Cerebellar cortex (tissue), 1 donor: ENCODE data around the gene PGPEP1.
"Not testable (repeated sequence)": the region's sequence is repeated elsewhere in the genome, so short reads cannot be mapped to it uniquely, and the experiment has no call there.

Experiments
- DNase-seq: peaks from one replicate; pipeline ENCODE4 v3.0.0-alpha.2; 2015; ENCODE audit warnings: low spot score

PGPEP1 gene

GRCh38 chr19:18391509-18392075 lies 51.2 kb downstream of the PGPEP1 start:
- no peak for DNase-seq

GRCh38 chr19:18392417-18392816 lies 52.0 kb downstream of the PGPEP1 start:
- DNase-seq, result no peak

- no peak for DNase-seq
Measured at GRCh38 chr19:18392926-18393325, 52.5 kb downstream of the PGPEP1 start.

GRCh38 chr19:18393836-18394235 lies 53.4 kb downstream of the PGPEP1 start:
- no peak for DNase-seq

GRCh38 chr19:18396471-18397241 lies 56.3 kb downstream of the PGPEP1 start:
- DNase-seq, result no peak

- no peak for DNase-seq
Measured at GRCh38 chr19:18397242-18398202, 57.1 kb downstream of the PGPEP1 start, which contains the start of gene LRRC25. TSS of gene LRRC25 (minus strand) at chr19:18397622. CDS start at chr19:18396963, 659 bp downstream.

GRCh38 chr19:18399008-18399407 lies 58.6 kb downstream of the PGPEP1 start:
- no peak for DNase-seq

- DNase-seq, result peak; percentile 68
Measured at GRCh38 chr19:18401580-18402112, 61.2 kb downstream of the PGPEP1 start.

- not testable (repeated sequence) for DNase-seq
Measured at GRCh38 chr19:18402455-18403248, 62.3 kb downstream of the PGPEP1 start.

GRCh38 chr19:18405754-18406153 lies 65.4 kb downstream of the PGPEP1 start:
- DNase-seq, result not testable (repeated sequence)

GRCh38 chr19:18406749-18407148 lies 66.4 kb downstream of the PGPEP1 start:
- DNase-seq, result no peak

- peak; percentile 38 for DNase-seq
Measured at GRCh38 chr19:18408053-18408476, 67.7 kb downstream of the PGPEP1 start.

GRCh38 chr19:18412610-18413239 lies 72.3 kb downstream of the PGPEP1 start:
- DNase-seq, result no peak

GRCh38 chr19:18414504-18415177 lies 74.2 kb downstream of the PGPEP1 start:
- DNase-seq, result peak; percentile 60

- DNase-seq, result no peak
Measured at GRCh38 chr19:18415178-18415867, 74.9 kb downstream of the PGPEP1 start.

GRCh38 chr19:18416778-18417249 lies 76.4 kb downstream of the PGPEP1 start:
- peak; percentile 84 for DNase-seq

- peak; percentile 83 for DNase-seq
Measured at GRCh38 chr19:18417250-18418028, 77.0 kb downstream of the PGPEP1 start.

GRCh38 chr19:18418029-18418482 lies 77.7 kb downstream of the PGPEP1 start:
- DNase-seq, result no peak
